ENCODE measurements around the gene ARHGAP30.

The ARHGAP30 gene

DNA sequence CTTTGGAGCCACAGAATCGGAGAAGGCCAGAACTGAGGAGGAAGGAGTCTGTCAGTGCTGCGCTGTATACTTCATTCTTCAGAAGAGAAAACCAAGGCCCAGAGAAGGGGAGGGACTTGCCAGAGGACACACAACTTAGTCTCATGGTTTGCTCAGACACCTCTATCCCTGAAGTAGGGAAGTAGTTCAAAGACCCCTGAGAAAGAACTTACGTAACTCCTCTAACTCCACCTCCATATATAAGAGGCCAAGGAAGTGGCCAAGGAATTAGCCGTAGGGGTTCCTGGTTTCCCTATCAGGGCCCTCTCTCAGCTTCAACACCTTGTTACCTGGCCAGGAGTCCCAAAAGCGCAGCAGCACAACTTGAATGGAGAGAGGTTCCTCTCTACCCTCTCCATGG, 20.2 kb upstream of the ARHGAP30 start:
- DNase-seq (ENCODE audit: low read depth in 3 of 3) = no peak

DNA sequence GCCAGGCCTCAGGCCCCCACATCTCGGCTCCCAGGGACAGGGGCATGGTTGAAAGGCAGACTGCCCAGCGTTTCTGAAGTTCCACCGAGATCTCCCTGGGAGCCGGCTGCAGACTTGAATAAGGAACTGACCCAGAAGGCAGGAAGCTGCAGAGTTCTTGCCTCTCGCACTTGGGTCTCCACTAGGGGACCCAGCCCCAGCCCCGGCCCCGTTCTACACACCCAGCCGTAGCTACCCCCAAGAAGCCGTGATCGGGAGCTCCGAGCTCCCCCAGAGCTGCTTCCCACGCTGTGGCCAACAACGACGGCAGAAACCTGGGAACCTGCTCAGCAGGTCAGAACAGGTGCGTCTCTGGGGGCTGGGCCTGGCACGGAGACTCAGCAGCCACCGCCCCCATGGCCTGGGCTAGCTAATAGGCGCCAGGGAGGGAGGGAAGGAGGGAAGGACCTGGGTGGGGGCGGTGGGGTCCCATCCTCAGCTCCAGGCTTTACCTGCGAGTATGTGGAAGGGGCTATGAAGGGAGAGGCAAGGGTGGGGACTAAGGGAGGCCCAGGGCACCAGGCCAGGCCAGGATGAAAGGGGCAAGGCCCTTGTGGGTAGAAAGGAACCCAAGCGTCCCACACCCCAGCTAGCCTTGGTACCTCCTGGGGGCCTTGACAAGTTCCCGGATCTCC, 19.7 kb upstream of the ARHGAP30 start, which contains the start of gene NECTIN4:
NECTIN4 (minus strand) TSS at position 308 of the 674 bp plus-strand sequence; CDS start at position 46, 262 bp downstream.
- no peak for DNase-seq (ENCODE audit: low read depth in 3 of 3)

DNA sequence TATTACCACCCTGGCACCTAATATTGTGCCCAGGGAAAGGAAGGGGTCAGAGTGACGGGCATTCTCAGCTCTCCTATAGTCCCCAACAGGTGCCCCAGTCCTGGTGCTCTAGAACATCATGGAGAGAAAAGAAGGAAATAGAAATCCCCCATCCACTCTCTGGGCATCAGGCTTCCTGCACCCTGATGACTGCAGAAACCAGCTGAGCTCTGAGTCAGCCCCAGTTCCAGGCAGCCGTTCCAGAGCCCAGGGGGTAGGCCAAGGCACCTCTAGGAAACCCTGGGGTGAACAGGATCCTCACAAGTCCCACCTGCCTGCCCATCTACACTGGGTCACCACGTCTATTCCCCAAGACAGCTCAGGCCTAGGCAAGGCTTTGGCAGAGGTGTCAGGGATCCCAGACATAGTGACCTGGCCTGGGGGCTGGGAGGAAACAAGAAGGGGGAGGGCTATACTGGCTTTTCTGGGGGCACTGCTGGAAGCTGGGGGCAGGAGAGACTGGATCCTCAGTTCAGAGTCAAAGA, 19.0 kb upstream of the ARHGAP30 start:
- no peak for DNase-seq (ENCODE audit: low read depth in 3 of 3)

DNA sequence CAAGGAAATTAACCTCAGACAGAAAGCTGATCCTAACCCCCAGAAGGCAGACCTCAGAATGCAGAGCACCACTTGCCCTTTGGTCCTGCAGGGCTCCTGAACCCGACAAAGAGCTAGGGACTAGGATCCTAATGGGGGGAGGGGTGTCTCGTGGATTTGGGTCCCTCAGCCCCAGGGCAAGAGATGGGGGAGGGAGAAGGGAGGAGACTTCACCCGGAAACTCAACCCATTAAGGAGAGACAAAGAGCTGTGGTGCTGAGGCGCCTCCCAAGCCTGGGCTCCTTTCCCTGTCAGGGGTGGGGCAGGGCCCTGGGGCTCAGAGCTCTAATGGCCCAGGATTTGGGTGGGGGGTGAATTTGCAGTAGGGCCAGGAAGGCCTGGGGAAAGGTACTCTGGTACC, 16.8 kb upstream of the ARHGAP30 start:
- DNase-seq (ENCODE audit: low read depth in 3 of 3) = no peak

DNA sequence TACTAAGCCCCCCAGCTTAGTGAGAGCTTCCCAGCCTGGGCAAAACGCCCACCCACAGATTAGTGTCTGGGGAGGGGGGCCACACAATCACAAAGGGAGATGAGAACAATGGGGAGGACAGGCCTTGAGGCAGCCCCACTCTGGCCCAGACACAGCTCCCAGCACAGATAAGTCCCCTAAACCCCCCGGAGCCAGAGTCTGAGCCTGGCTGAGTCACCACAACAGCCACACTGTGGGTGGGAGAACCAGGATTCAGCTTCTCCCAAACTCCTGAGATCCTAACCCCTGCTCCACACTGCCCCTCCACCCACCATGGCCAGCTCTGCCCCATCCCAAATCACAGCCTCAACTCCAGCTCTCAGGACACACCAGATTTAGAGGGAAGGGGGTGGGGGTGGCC, 15.5 kb upstream of the ARHGAP30 start:
- DNase-seq (ENCODE audit: low read depth in 3 of 3) = no peak

DNA sequence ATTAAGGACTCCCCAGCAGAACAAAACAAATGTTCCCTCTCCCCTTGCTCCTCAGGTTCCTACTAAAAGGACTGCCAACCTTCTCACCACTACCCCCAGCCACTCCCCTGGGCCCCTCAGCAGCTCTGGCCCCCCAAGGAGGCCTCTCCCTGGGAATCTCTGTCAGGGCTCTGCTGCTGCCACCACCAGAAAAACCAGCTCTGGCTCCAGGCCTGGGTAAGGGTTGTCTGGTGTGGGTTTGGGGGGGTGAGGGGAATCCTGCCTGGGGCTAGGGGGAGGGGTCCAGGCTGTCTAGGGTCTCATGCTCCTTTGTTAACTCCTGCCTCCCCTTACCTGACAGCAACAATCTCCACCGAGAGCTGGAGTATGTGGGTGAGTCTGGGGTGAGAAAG, 14.9 kb upstream of the ARHGAP30 start:
- no peak for DNase-seq (ENCODE audit: low read depth in 3 of 3)

DNA sequence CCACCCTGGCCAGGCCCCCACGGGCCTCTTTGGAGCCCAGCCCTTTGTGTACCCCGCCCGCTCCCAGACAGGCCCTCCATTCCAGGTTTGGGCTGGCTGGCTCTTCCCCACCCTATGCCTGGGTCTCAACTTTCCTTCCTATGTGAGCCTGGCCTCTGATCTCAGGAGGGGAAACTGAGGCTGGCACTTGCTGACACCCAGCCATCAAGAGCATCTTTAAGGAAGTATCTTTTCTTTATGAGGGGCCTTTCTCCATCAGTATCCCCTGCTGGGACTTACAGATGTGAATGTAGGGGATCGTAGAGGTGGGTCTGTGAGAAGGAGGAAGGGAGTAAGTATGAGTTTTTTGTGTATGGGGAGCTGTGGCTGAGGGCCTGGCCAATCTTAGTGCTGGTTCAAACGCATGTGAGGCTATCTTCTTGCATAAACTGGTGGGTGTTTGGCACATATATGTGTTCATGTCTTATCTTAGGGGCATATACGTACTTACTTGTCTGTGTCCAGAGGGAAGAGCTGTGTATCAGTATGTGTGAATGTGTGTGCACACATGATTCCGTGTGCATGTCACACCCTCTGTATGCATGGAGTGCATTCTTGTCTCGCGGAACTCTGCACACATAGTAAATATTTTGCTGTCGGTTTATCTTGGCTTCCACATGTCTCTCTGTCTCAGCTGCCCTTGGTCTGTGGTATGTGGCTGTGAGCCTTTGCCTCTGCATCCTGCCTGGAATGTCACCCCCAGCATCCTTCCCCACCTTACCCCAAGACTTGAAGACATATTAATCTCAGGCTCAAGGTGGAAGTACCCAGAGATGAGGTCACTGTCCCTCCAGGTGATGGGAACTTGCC, 14.3 kb upstream of the ARHGAP30 start:
- no peak for DNase-seq (ENCODE audit: low read depth in 3 of 3)

DNA sequence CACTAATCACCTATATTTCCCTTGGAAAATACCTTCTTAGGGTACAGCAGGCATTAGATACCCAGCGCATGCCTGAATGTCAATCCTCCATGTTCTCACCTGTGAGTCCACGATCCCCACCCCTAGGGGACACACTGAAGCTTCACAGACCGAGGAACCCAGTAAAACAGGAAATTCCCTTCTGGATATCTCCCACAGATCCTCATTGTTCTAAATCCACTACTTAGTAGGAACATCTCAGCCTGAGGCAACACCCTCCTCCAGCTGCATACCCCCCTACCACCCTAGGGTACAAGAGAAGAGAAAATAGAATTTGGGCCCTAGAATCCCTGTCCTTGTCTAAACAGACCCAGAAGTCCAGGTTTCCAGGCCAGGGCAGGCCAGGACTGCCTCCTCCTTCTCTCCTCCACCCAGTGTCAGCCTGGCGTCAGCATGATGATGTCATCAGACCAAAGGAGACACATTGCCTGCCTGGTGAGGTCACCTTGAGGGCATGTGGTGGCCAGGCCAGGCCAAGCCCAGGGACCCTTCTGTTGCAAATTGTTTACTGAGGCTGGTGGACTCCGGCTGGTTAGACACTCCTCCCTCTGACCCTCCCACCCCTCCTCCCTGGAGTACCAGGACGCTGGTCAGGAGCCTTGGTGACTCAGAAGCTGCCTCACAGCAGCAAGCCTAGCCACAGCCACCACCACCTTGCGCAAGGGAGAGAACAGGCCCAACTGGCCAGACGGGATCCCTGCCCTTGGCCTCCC, 13.5 kb upstream of the ARHGAP30 start:
- no peak for DNase-seq (ENCODE audit: low read depth in 3 of 3)

DNA sequence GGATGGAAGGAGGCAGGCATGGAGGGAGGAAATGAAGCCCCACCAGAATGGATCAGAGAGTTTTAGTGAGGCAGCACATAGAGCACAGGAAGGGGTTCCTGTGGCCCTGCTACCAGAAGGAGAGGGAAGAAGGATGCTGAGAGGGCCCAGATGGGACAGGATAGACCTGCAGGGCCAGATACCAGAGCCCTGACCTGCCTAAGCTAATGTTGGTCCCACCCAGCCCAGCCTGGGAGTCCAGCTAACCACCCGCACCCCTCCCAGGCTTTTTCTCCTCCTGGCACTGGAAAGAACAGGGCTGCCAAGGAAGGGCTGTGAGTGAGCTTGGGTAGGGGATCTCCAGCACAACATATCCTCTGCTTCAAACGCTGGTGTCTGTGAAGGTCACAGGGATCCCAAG, 12.8 kb upstream of the ARHGAP30 start:
- DNase-seq (ENCODE audit: low read depth in 3 of 3) = no peak

DNA sequence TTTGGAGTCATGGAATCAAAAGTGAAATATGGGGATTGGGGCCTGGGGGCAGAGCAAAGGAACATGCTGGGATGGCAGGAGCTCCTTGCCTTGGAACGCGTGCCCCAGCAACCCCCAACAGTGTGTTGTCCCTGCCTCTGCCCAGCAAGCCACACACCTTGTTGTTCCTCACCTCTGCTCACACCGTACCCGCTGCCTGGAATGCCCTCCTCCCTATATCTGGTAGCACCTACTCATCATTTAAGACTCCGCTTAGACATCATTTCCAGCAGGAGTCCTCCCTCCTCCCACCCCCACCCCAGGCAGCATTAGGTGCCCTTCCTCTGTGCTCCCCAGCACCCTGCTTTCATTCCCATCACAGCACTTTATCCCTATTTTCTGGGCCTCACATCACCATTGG, 11.8 kb upstream of the ARHGAP30 start:
- DNase-seq (ENCODE audit: low read depth in 3 of 3) = no peak

DNA sequence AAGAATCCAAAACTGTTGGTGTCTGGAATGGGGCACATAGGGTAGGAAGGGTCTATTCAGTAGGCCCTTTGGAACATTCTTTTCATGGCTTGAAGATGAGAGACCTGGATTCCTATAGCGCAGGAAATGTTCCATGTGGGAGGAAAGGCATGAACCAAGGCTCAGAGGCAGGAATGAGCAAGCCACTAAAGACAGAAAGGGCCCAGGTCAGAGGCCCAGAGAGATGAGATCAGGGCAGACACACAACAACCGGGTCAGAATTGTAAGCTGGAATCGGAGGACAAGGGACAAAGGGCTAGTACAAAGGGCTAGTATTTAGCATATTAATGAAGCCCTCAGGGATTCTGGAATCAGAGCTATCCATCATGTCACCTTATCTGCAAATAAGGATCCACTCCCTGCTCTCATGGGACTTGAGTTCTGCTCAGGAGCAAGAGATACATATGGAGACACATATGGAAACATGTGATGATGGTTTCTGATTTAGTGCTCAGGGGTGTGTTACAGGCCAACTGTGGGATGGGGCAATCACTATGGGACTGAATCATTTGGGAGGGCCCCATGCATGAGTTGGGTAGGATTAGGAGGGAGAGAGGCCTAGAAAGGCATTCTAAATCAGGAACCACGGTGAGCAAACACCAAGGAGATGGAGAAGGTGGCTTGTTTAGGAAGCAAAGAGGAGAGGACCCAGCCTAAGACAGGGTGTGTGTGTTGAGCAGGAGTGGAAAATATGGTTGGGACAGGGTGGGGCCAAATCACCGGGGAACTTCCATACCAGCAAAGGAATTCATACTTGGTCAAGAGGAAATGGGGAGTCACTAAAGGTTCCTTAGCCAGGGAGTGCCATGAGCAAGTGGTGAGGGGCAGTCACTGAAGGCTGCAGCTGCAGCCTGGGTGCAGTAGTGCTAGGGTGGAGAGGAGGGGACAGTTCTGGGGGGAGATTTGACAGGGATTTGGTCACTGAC, 11.0 kb upstream of the ARHGAP30 start:
- DNase-seq (ENCODE audit: low read depth in 3 of 3) = no peak

DNA sequence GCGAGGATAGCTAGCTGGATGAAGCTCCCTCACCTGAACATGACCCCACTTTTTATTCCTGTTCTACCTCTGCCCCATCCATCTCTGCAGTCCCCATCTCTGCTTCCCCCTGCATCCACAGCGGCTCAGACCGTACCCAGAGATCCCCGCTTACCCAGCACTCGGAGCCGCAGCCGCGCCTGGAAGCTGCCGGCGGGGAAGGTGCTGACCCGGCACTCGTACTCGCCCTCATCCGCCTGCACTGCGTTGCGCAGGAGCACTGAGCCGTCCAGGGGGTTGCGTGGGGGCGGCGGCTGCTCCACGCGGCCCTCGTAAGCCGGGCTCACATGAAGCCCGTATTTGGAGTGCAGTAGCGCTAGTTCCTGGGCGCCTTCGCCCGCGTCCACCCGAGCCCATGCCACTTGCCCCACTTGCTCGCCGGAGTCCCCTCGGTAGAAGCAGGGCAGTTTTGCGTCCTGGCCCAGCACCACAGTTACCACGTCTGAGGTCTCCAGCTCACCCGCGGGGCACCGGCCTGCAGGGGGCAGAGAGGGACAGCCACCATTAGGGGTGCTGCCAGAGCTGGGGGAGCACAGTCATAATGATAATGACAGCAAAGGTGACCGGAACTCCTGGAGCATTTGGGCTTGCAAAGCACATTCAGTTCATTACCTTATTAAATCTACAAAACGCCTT, 9.9 kb upstream of the ARHGAP30 start:
- DNase-seq (ENCODE audit: low read depth in 3 of 3) = no peak

DNA sequence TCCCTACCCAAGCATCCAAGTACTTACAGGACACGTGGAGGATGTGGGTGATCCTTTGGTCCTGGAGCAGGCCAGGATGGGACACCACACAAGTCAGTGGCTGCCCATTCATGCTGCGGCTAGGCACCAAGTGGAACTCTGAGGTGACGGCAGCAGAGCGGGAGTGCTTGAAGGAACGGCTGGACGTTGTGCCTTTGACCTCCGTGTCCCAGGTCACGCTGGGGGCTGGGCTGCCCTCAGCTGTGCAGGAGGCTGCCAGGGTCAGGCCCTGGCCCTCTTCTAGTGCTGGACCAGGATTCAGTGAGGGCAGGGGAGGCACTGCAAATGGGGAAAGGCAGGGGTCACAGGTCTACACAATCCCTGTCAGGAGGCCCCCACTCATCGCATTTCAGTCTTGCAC, 7.7 kb upstream of the ARHGAP30 start:
- no peak for DNase-seq (ENCODE audit: low read depth in 3 of 3)

DNA sequence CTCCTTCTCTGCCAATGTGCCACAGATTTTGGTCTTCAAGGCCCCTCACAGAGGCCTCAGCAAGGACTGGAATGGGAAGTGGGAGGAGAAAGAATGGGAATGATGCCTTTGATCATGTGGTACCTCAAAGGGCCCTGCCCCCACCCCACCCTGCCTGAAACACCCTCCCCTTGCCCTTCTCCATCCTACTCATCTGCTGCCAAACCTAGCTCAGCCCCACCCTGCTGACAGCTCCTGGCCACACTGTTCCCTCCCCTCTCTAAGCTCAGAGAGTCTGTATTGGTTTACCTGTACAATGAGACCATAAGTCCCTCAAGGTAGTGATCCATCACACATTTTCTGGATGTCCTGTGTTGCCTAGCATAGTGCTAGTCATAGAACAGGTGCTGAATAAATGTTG, 6.7 kb upstream of the ARHGAP30 start:
- DNase-seq (ENCODE audit: low read depth in 3 of 3) = no peak

DNA sequence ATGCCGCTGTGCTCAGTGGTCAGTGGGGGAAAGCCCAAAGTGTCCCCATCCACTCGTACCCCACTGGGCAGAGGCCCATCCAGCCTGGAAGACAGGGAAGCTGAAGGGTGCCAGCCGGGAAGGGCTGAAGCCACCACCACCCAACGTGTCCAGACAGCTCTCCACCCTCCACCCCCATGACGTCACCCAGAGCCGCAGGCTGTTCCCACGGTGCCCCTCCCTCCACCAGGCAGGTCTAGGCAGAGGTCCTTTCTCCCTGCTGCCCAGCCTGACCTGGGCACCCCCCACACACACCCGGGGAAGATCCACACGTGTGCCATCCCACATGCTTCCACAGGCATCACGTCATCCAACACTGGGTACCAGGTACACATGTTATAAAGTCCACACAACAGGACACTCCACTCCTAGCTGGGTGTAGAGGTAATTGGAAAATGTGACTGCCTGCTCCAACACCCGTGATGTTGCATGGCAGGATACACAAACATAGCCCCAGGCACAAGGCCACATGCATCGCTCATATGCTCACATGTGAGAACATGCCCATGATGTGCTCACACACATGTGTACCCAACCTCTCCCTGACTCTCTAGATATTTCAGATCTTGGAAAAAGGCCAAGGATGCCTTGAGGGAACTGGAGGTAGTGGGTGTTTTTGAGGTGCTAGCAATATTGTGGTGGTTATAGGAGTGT, 5.1 kb upstream of the ARHGAP30 start:
- no peak for DNase-seq (ENCODE audit: low read depth in 3 of 3)

DNA sequence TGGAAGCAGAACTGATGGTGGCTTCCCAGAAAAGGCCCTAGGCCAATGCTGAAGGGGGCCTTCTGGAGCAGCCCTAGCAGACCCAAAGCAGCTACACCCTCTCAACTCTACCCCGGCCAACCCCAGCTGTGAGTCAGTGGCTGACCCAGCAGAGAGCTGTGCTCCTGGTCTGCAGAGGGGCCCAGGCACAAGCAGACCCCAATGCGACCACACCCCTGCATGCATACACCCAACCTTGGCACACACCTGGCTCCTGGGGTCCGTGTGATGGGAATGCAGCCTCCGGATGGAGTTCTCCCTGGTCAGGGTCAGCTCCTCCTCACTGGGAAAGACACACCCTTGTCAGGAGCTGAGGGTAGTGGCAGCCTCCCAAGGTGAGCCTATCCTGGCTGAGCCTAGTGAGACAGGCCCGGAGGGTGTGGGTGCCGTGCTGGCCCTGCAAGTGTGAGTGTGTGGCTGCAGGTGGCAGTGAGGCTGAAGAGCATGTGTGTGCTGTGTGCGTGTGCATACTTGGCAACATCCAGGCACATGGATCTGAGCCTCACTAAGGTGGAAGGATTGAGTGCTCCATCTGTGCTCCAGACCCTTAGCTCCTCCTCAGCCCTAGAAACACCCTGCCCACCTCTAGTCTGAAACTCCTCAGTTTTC, 3.9 kb upstream of the ARHGAP30 start:
- DNase-seq (ENCODE audit: low read depth in 3 of 3) = no peak

DNA sequence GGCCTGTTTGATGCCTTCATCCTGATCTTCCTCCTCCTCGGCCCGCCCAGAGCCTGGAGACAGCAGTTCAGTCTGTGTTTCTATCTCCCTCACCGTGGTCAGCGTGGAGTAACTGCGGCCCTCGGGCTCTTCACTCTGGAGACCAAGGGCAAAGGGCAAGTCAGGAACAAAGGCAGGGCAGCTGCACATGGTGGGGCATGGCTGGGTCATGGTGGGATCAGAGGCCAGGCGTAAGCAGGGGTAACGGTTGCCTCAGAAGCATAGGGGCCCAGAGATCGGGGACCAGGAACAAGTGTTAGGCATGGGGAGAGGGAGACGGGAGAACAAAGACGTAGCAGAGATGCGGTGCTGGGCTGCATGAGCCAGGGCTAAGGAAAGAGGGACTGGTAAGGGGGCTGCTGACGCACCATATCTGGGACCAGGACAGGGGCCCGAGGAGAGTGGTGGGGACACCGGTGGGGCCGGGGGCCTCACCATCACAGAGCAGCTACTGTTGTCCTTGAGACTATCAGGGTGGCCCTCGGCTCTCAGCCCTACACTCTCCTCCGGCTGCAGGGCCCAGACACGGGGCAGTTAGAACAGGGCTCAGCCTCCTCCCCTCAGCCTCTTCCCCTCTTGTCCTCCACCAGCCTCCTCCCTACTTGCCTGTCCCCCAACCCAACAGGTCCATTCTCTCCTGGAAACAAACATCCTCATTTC, 3.2 kb upstream of the ARHGAP30 start:
- DNase-seq (ENCODE audit: low read depth in 3 of 3) = no peak

DNA sequence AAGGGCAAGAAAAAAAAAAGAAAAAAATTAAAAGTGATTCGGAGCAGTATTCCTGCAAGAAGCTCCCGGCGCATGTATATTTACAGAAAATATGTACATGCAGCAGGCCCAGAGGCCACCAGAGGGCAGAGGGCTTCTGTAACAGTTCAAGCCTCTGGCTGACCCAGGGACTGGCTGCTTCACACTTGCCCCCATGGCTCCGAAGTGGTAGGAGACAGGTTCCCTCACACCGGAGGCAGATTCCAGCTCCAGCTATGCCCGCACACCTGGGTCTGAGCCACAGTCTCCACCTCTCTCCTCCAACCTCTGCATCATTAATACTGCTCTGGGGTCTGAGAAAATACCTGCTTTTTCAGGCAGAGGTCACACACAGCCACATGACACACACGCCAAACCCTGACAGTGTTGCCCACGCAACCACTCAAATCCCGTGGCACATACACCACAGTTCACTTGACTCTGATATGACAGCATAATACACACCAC, 2.2 kb upstream of the ARHGAP30 start:
- DNase-seq (ENCODE audit: low read depth in 3 of 3) = peak in 1 of 3 donors; percentile 34

DNA sequence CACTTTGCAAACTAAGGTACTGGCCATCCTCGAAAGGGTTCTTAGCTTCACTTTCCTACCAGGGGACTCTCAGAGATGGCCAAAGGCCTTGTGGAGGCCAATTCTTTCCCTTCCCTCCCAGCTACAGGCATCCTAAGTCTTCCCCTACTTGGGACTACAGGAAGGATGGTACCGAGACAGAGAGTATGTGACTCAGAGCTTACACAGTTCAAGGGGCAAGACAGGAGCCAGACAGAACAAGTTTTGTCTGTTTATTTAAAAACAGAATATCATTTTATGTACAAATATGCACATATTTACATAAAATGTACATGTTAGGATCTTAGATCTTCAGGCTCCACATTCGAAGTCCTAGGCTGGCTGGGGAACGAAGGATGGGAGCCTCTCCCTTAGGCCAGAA, 1.1 kb upstream of the ARHGAP30 start:
- DNase-seq (ENCODE audit: low read depth in 3 of 3) = no peak
